CD14-positive monocyte (primary cell): Measurements from ENCODE around the gene ANKRD13C. TPM values are rescaled to one million over a fixed set of nuclear protein-coding genes. Genes with fewer than 3 reads are reported as not detected.

Experiments
- DNase-seq, 3 donors: peaks; one replicate each; pipeline ENCODE4 v3.0.0-alpha.2; 2011 to 2022
- H2AFZ ChIP-seq: 2 replicates; pipeline ENCODE4 v1.6.0; 2012; ENCODE audit warnings: mild to moderate bottlenecking, low read depth, low read length, inconsistent platforms; ENCODE audit not compliant: insufficient read depth, poor library complexity, severe bottlenecking
- H3K27ac ChIP-seq, 2 donors: 1 replicate in 1 of 2; 2 replicates in 1 of 2; pipeline ENCODE4 v1.5.1; 2012 to 2013; ENCODE audit warnings: low read length in 2 of 2, control low read depth in 1 of 2, inconsistent platforms in 1 of 2, low read depth in 1 of 2, mild to moderate bottlenecking in 1 of 2
- H3K27me3 ChIP-seq, 2 donors: one replicate each; pipeline versions ENCODE4 v1.6.0 to v1.6.1; 2011 to 2013; ENCODE audit warnings: low read length in 2 of 2; ENCODE audit not compliant: control insufficient read depth in 2 of 2, insufficient read depth in 2 of 2
- H3K36me3 ChIP-seq, 2 donors: replicated peaks in 1 of 2; 1 replicate in 1 of 2; 2 replicates in 1 of 2; pipeline versions ENCODE4 v1.5.1 to v1.6.1; 2012 to 2013; ENCODE audit warnings: low read length in 2 of 2, control low read depth in 1 of 2, inconsistent platforms in 1 of 2, mild to moderate bottlenecking in 1 of 2; ENCODE audit not compliant: insufficient read depth in 2 of 2, control insufficient read depth in 1 of 2
- H3K4me1 ChIP-seq, 2 donors: 1 replicate in 1 of 2; 2 replicates in 1 of 2; pipeline versions ENCODE4 v1.5.1 to v1.6.1; 2012 to 2013; ENCODE audit warnings: low read length in 2 of 2, control low read depth in 1 of 2, inconsistent platforms in 1 of 2, mild to moderate bottlenecking in 1 of 2, moderate library complexity in 1 of 2; ENCODE audit not compliant: insufficient read depth in 2 of 2, control insufficient read depth in 1 of 2
- H3K4me2 ChIP-seq: replicated peaks from 2 replicates; pipeline ENCODE3; 2012; ENCODE audit warnings: low read length, moderate library complexity, mild to moderate bottlenecking; ENCODE audit not compliant: poor library complexity, severe bottlenecking; ENCODE audit errors: extremely low read depth
- H3K4me3 ChIP-seq, 3 experiments: fragments of 200-600 bp in 1 of 3; sonication (generic) in 1 of 3; replicated peaks in 1 of 3; 1 replicate in 2 of 3; 2 replicates in 1 of 3; pipeline ENCODE4 v1.5.1; 2011 to 2013; ENCODE audit warnings: low read length in 3 of 3, mild to moderate bottlenecking in 3 of 3, control low read depth in 2 of 3, low read depth in 2 of 3, inconsistent platforms in 1 of 3, moderate library complexity in 1 of 3
- H3K79me2 ChIP-seq: 2 replicates; pipeline ENCODE4 v1.6.0; 2012; ENCODE audit warnings: mild to moderate bottlenecking, control low read depth, inconsistent platforms, low read length, moderate library complexity; ENCODE audit not compliant: insufficient read depth
- H3K9ac ChIP-seq: 2 replicates; pipeline ENCODE4 v1.6.0; 2017; ENCODE audit warnings: low read length, mild to moderate bottlenecking; ENCODE audit not compliant: insufficient read depth, poor library complexity, severe bottlenecking
- H3K9me3 ChIP-seq, 2 donors: replicated peaks in 1 of 2; 1 replicate in 1 of 2; 2 replicates in 1 of 2; pipeline versions ENCODE4 v1.5.1 to v1.6.1; 2012 to 2013; ENCODE audit warnings: low read length in 2 of 2, control low read depth in 1 of 2; ENCODE audit not compliant: control insufficient read depth in 1 of 2, insufficient read depth in 1 of 2
- H4K20me1 ChIP-seq: 2 replicates; pipeline ENCODE4 v1.6.0; 2012; ENCODE audit warnings: mild to moderate bottlenecking, low read length, control low read depth, moderate library complexity; ENCODE audit not compliant: insufficient read depth
- H3K27ac Mint-ChIP-seq, 7 donors: one replicate each; pipeline ENCODE4 v1.8.0; 2020; ENCODE audit warnings: mild to moderate bottlenecking in 7 of 7, mixed read lengths in 7 of 7, moderate library complexity in 6 of 7, inconsistent platforms in 2 of 7
- H3K27me3 Mint-ChIP-seq, 3 donors: one replicate each; pipeline ENCODE4 v1.8.0; 2021 to 2022; ENCODE audit warnings: low read depth in 3 of 3, mild to moderate bottlenecking in 3 of 3, mixed read lengths in 3 of 3, moderate library complexity in 3 of 3, inconsistent platforms in 1 of 3
- H3K36me3 Mint-ChIP-seq, 2 donors: one replicate each; pipeline ENCODE4 v1.8.0; 2020; ENCODE audit warnings: mixed read lengths in 2 of 2, inconsistent platforms in 1 of 2, mild to moderate bottlenecking in 1 of 2
- H3K4me1 Mint-ChIP-seq: one replicate; pipeline ENCODE4 v1.8.0; 2020; ENCODE audit warnings: mild to moderate bottlenecking, mixed read lengths
- H3K4me3 Mint-ChIP-seq, 2 donors: one replicate each; pipeline ENCODE4 v1.8.0; 2020; ENCODE audit warnings: mild to moderate bottlenecking in 2 of 2, mixed read lengths in 2 of 2, moderate library complexity in 1 of 2
- H3K9me3 Mint-ChIP-seq, 7 donors: one replicate each; pipeline ENCODE4 v1.8.0; 2020 to 2022; ENCODE audit warnings: mixed read lengths in 7 of 7, mild to moderate bottlenecking in 6 of 7, moderate library complexity in 6 of 7, inconsistent platforms in 2 of 7
- CTCF ChIP-seq: fragments of 200-600 bp; IDR thresholded peaks from one replicate; pipeline ENCODE4 v1.8.0; 2022; ENCODE audit warnings: antibody characterized with exemption, mild to moderate bottlenecking
- WGBS: methylation state at CpG from one replicate; pipeline ENCODE4 v1.1.5; 2013; ENCODE audit warnings: missing lambda C conversion rate; ENCODE audit not compliant: insufficient coverage; 5-methylcytosine and 5-hydroxymethylcytosine counted together
- intact Hi-C, 2 donors: fragments of 100-400 bp; cut with micrococcal nuclease; formaldehyde crosslinking; loops; one replicate each; pipeline versions ENCODE4 v1.15.0 to v1.15.1; 2023
- polyA plus RNA-seq, 3 donors: library from polyadenylated mRNA; depleted of rRNA in 1 of 3; unstranded in 2 of 3; stranded (reverse) in 1 of 3; fragments of 300-500 nt in 2 of 3; fragments of >200 nt in 1 of 3; fragmentation: Illumina TruSeq in 2 of 3; gene quantifications; 1 replicate in 2 of 3; 2 replicates in 1 of 3; pipeline ENCODE4 v1.2.3, GENCODE V29; 2012 to 2021

The ANKRD13C gene
- polyA plus RNA-seq, 3 donors = 4.5 to 7.6 (median 6.5) TPM

- DNase-seq = no peak
- no peaks in the 10 kb centered on the region for H4K20me1 ChIP-seq
- 100% methylated on average over 1 of the region's 1 CpG for WGBS
- no peak overlapping the region for H3K9ac ChIP-seq
- Mint-ChIP-seq H3K4me1 (no peaks in the 10 kb centered on the region), H3K9me3 (no peaks in the 10 kb centered on the region), H3K27ac (no peak overlapping the region), H3K4me3 (no peak overlapping the region), H3K27me3 (peaks cover 2 to 7% (median 5%) of the 10 kb centered on the region in 3 donors), H3K36me3 (no peaks in the 10 kb centered on the region)
- H3K4me2 ChIP-seq = no peak overlapping the region
- no peaks in the 10 kb centered on the region for H3K27me3 ChIP-seq
- H2AFZ ChIP-seq = no peak overlapping the region
- no peak overlapping the region for H3K4me3 ChIP-seq
- TF ChIP-seq CTCF = no peak
- no peaks in the 10 kb centered on the region for H3K9me3 ChIP-seq
- no peaks in the 10 kb centered on the region for H3K79me2 ChIP-seq
- intact Hi-C loops = no loop called here
- H3K36me3 ChIP-seq = no peaks in the 10 kb centered on the region
- H3K27ac ChIP-seq = no peak overlapping the region
- no peaks in the 10 kb centered on the region for H3K4me1 ChIP-seq
Observed at GRCh38 chr1:70401974-70402373, 47.5 kb upstream of the ANKRD13C start.

- Histone ChIP-seq H3K9ac (no peak overlapping the region), H3K36me3 (no peaks in the 10 kb centered on the region), H3K79me2 (no peaks in the 10 kb centered on the region), H3K27me3 (no peaks in the 10 kb centered on the region), H3K4me1 (no peaks in the 10 kb centered on the region), H4K20me1 (no peaks in the 10 kb centered on the region), H3K4me3 (no peak overlapping the region), H3K27ac (no peak overlapping the region), H2AFZ (no peak overlapping the region), H3K4me2 (no peak overlapping the region), H3K9me3 (no peaks in the 10 kb centered on the region)
- Mint-ChIP-seq H3K4me3 (no peak overlapping the region), H3K36me3 (no peaks in the 10 kb centered on the region), H3K27me3 (peaks cover 4 to 7% (median 4%) of the 10 kb centered on the region in 3 donors), H3K27ac (no peak overlapping the region), H3K4me1 (no peaks in the 10 kb centered on the region), H3K9me3 (no peaks in the 10 kb centered on the region)
- WGBS = no CpG with 5 or more reads among the region's 1 CpG
- DNase-seq = no peak
- no peak for TF ChIP-seq CTCF
- intact Hi-C loops = no loop called here
Observed at GRCh38 chr1:70400335-70400734, 45.8 kb upstream of the ANKRD13C start.
